Lung (tissue), 12 donors: ENCODE measurements around the gene CYP3A7. TPM values are rescaled to one million over a fixed set of nuclear protein-coding genes. Genes with fewer than 3 reads are reported as not detected.

ENCODE experiments used
- ATAC-seq: fragments of 200-7000 bp; cut with Tn5 transposase; one replicate; pipeline ENCODE4 v1.9.1; 2020; ENCODE audit warnings: moderate number of reproducible peaks; ENCODE audit not compliant: insufficient read depth, low FRiP score
- DNase-seq, 3 donors: peaks; one replicate each; pipeline ENCODE4 v3.0.0-alpha.2; 2013 to 2017
- H3K27ac ChIP-seq, 2 donors: one replicate each; pipeline ENCODE4 v1.5.1; 2013; ENCODE audit warnings: mild to moderate bottlenecking in 2 of 2, moderate library complexity in 2 of 2, control low read depth in 1 of 2, inconsistent platforms in 1 of 2, low read depth in 1 of 2, low read length in 1 of 2
- H3K27me3 ChIP-seq, 3 donors: one replicate each; pipeline ENCODE4 v1.5.1; 2013; ENCODE audit warnings: low read length in 2 of 3; ENCODE audit not compliant: control insufficient read depth in 3 of 3, insufficient read depth in 3 of 3
- H3K36me3 ChIP-seq, 4 donors: one replicate each; pipeline ENCODE4 v1.5.1; 2013; ENCODE audit warnings: low read length in 4 of 4, mild to moderate bottlenecking in 1 of 4, moderate library complexity in 1 of 4; ENCODE audit not compliant: control insufficient read depth in 4 of 4, insufficient read depth in 4 of 4
- H3K4me1 ChIP-seq, 5 donors: one replicate each; pipeline ENCODE4 v1.5.1; 2013; ENCODE audit warnings: low read length in 5 of 5, mild to moderate bottlenecking in 2 of 5, moderate library complexity in 1 of 5; ENCODE audit not compliant: control insufficient read depth in 5 of 5, insufficient read depth in 5 of 5
- H3K4me3 ChIP-seq: one replicate; pipeline ENCODE4 v1.5.1; 2013; ENCODE audit warnings: mild to moderate bottlenecking, control low read depth, moderate library complexity
- H3K9ac ChIP-seq, 2 donors: one replicate each; pipeline ENCODE4 v1.5.1; 2013; ENCODE audit warnings: low read length in 2 of 2, control low read depth in 1 of 2; ENCODE audit not compliant: insufficient read depth in 1 of 2
- H3K9me3 ChIP-seq, 4 donors: one replicate each; pipeline ENCODE4 v1.5.1; 2013; ENCODE audit warnings: low read length in 3 of 4, mild to moderate bottlenecking in 1 of 4, moderate library complexity in 1 of 4; ENCODE audit not compliant: control insufficient read depth in 4 of 4, insufficient read depth in 3 of 4
- WGBS, 2 donors: extraction: QIAGEN DNeasy Blood & Tissue Kit; methylation state at CpG; one replicate each; pipeline ENCODE4 v1.1.7; 2013; 5-methylcytosine and 5-hydroxymethylcytosine counted together
- polyA plus RNA-seq, 2 donors: library from polyadenylated mRNA; stranded (reverse); fragments of 200-250 nt; gene quantifications; one replicate each; pipeline ENCODE4 v1.2.1, GENCODE V29; 2013
- total RNA-seq, 2 donors: library from RNA; depleted of rRNA in 1 of 2; stranded (reverse); fragments of >200 nt in 1 of 2; gene quantifications; one replicate each; pipeline ENCODE4 v1.2.1, GENCODE V29; 2014 to 2021
- TF ChIP-seq, protein P1 (sequence below): IDR thresholded peaks from 2 replicates; pipeline ENCODE4 v1.5.1; 2012; ENCODE audit warnings: mild to moderate bottlenecking; ENCODE audit errors: control extremely low read depth, extremely low read depth
- donor health status: control.
- donor health status: control.
- donor health status: Bipolar disorder and iron deficiency.
- donor health status: healthy.
- donor health status: DM: yes; HTN: yes; CAD: no.

The CYP3A7 gene
- total and polyA plus RNA-seq, 4 donors = 0.19 to 0.71 (median 0.44) TPM

DNA sequence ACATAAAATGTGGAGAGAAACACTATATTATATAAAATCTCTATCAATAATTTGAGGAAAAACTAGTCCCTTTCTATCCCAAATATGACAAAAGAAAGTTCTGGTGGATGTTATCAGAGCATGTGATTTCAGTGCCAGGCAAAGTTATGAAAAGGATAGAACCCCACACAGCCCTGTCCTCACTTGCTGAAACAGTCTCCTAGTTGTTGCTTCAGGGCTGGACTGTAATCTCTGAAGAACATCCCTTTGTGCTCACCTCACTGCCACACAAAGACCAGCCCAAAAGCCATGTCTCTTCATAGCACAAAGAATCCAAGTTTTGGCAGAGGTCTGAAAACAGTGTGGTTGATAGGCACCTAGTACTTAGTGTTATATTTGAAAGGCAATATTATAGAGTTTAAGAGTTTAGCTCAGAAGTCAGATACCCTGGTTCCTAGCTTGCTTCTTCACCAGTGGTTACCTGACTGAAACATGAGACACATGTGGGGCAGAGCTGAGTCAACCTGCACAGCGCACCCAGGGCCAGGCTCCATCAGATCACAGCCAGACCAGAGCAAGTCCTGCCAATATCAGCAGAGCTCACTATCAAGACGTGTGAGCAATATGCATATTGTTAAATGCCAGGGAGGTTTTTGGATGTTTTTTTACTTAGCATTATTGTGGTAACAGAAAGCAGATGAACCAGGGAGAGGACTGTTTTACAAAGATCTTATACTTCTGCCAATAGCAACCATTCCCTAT lies 25.0 kb downstream of the CYP3A7 start:
- TF ChIP-seq, protein P1, sequence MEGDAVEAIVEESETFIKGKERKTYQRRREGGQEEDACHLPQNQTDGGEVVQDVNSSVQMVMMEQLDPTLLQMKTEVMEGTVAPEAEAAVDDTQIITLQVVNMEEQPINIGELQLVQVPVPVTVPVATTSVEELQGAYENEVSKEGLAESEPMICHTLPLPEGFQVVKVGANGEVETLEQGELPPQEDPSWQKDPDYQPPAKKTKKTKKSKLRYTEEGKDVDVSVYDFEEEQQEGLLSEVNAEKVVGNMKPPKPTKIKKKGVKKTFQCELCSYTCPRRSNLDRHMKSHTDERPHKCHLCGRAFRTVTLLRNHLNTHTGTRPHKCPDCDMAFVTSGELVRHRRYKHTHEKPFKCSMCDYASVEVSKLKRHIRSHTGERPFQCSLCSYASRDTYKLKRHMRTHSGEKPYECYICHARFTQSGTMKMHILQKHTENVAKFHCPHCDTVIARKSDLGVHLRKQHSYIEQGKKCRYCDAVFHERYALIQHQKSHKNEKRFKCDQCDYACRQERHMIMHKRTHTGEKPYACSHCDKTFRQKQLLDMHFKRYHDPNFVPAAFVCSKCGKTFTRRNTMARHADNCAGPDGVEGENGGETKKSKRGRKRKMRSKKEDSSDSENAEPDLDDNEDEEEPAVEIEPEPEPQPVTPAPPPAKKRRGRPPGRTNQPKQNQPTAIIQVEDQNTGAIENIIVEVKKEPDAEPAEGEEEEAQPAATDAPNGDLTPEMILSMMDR = no peak
- H3K9me3 ChIP-seq = peaks cover 0 to 10% (median 5%) of the 10 kb centered on the region in 4 donors
- ATAC-seq = no peak

DNA sequence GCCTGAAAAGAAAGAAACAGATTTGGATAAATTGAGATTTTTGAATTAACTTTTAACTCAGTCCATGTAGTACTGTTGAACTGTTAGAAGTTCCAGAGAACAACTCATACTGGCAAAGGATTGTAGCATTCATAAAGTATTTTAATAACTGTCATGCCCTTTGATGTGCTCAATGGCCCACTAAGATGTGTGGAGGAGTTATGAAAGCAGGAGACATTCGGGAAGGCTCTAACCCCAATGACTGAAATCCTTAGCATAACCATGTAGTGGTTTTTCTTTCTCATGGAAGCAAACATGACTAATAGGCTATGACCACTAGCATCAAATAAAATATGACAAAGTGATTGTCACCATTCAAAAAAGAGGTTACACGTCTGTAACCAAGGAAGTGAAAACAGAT lies 25.7 kb downstream of the CYP3A7 start:
- peaks cover 0 to 10% (median 4%) of the 10 kb centered on the region in 4 donors for H3K9me3 ChIP-seq
- H3K27me3 ChIP-seq = no peaks in the 10 kb centered on the region
- DNase-seq = no peak
- TF ChIP-seq, protein P1 = no peak
- no peak overlapping the region for H3K4me3 ChIP-seq
- H3K36me3 ChIP-seq = peaks cover 0 to 4% (median under 1%) of the 10 kb centered on the region in 4 donors
- H3K4me1 ChIP-seq = no peaks in the 10 kb centered on the region
- ATAC-seq = no peak
- no peak overlapping the region for H3K9ac ChIP-seq
- 91 to 96% methylated on average over 2 of the region's 2 CpGs for WGBS, 2 donors
- no peak overlapping the region for H3K27ac ChIP-seq

More for the DNA sequence above, 25.0 kb downstream of the CYP3A7 start:
- no peaks in the 10 kb centered on the region for H3K4me1 ChIP-seq
- no peak overlapping the region for H3K9ac ChIP-seq
- peaks cover 0 to 4% (median under 1%) of the 10 kb centered on the region in 4 donors for H3K36me3 ChIP-seq
- H3K27me3 ChIP-seq = no peaks in the 10 kb centered on the region
- 81 to 86% methylated on average over 2 of the region's 2 CpGs for WGBS, 2 donors
- no peak overlapping the region for H3K4me3 ChIP-seq
- no peak overlapping the region for H3K27ac ChIP-seq
- no peak for DNase-seq

DNA sequence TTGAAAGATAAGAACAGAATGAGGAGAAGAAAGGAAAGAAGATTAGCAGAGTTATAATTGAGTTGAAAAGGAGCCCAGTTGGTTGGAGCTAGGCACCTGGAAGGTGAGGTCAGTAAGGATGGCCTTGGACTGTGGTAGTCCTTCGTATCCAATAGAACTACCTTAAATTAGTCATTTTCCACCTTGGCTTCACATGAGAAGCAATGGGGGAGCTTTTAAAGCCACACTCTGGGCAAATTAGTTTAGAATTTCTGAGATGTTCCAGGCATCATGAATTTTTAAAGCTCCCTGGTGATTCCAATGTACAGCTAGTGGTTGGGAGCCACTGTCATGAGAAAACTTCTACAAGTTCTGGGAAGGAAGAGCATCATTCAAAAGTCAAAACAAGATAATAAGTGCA lies 27.9 kb downstream of the CYP3A7 start:
- 58 to 77% methylated on average over 1 of the region's 1 CpG for WGBS, 2 donors

More for the DNA sequence above, 27.9 kb downstream of the CYP3A7 start:
- H3K9me3 ChIP-seq = peaks cover 0 to 10% (median 3%) of the 10 kb centered on the region in 4 donors
- H3K4me1 ChIP-seq = no peaks in the 10 kb centered on the region
- TF ChIP-seq, protein P1 = no peak
- DNase-seq = peak in 1 of 3 donors; percentile 14
- no peaks in the 10 kb centered on the region for H3K27me3 ChIP-seq
- no peak overlapping the region for H3K27ac ChIP-seq
- ATAC-seq = no peak
- H3K9ac ChIP-seq = no peak overlapping the region
- no peak overlapping the region for H3K4me3 ChIP-seq
- peaks cover 0 to 4% (median 0%) of the 10 kb centered on the region in 4 donors for H3K36me3 ChIP-seq
